Measurements from ENCODE around the gene CARNS1. TPM values are rescaled to one million over a fixed set of nuclear protein-coding genes. Genes with fewer than 3 reads are reported as not detected.
A peak's percentile ranks its signal among the peaks of the same experiment; 100 is the strongest.

Gene CARNS1
- total and polyA plus RNA-seq, 9 of the 15 experiments (the other 6 are each of a cell fraction or from before 2014, with no cell fraction given), result 0.01 to 0.18 (median 0.06) TPM; not detected in 3

- no peak for ATAC-seq
- peak overlapping the region in 1 of 2 experiments; percentile 37; a peak in 2 of 4 replicates for H3K9ac ChIP-seq (ENCODE audit: insufficient read depth in 1 of 2, low read depth in 2 of 2, low read length in 2 of 2)
- FAIRE-seq, result no peak
- no peak overlapping the region for H2AFZ ChIP-seq (ENCODE audit: low read depth, low read length)
- no peaks in the 10 kb centered on the region for H3K9me3 ChIP-seq (replicated peaks; ENCODE audit: control insufficient read depth, insufficient read depth, low read depth, low read length)
- ChIA-PET POLR2A (interaction anchor here (1.4 kb wide), 1 partner anchor 11 kb away, joined by 7 read pairs; no protein-coding TSS in a partner anchor), CTCF (ENCODE audit: low intra/inter-chr PET ratio) (no interaction called here)
- H4K20me1 ChIP-seq (replicated peaks; ENCODE audit: control insufficient read depth, insufficient read depth, low read length), result no peaks in the 10 kb centered on the region
- intact Hi-C loops (cut with micrococcal nuclease), result no loop called here
- no peak overlapping the region for H3K4me2 ChIP-seq (ENCODE audit: insufficient read depth, low read length)
- WGBS (ENCODE audit: insufficient coverage, low coverage, missing lambda C conversion rate), result 54% methylated on average over 18 of the region's 19 CpGs
- H3K79me2 ChIP-seq (ENCODE audit: control insufficient read depth, insufficient read depth, low read length), result no peaks in the 10 kb centered on the region
- in situ Hi-C loops (cut with MboI), result no loop called here
- H3K4me1 ChIP-seq (replicated peaks in 1 of 2; ENCODE audit: control insufficient read depth in 2 of 2, insufficient read depth in 2 of 2, low read length in 2 of 2), result peaks cover 3 to 40% of the 10 kb centered on the region in 2 experiments; a peak in 4 of 5 replicates
- H3K4me3 ChIP-seq, result no peak overlapping the region
- H3K36me3 ChIP-seq (ENCODE audit: control insufficient read depth, insufficient read depth, low read length), result no peaks in the 10 kb centered on the region
- no peak overlapping the region for H3K27ac ChIP-seq (ENCODE audit: extremely low read depth, low read depth, low read length)
- peak; percentile 60; the same call in 1 of the 2 replicates for TF ChIP-seq ZBTB33 (CRISPR knock-in tag; IDR thresholded peaks at IDR 0.05)
- TF ChIP-seq RBM22 (IDR thresholded peaks at IDR 0.05; ENCODE audit: low read depth, low read length, poor library complexity, severe bottlenecking), result no peak
- H3K9me1 ChIP-seq (ENCODE audit: control insufficient read depth, insufficient read depth, low read length), result no peaks in the 10 kb centered on the region
- no peaks in the 10 kb centered on the region for H3K27me3 ChIP-seq (ENCODE audit: control insufficient read depth in 2 of 2, insufficient read depth in 2 of 2, low read length in 2 of 2)
- no TSS peak for BruUV-seq (replicated peaks)
- peak in 1 of 4 experiments; percentile 5 for DNase-seq (ENCODE audit: extremely low read depth in 1 of 4, low spot score in 3 of 4)
Measured at GRCh38 chr11:67458266-67458665, 42.8 kb downstream of the CARNS1 start.

DNA sequence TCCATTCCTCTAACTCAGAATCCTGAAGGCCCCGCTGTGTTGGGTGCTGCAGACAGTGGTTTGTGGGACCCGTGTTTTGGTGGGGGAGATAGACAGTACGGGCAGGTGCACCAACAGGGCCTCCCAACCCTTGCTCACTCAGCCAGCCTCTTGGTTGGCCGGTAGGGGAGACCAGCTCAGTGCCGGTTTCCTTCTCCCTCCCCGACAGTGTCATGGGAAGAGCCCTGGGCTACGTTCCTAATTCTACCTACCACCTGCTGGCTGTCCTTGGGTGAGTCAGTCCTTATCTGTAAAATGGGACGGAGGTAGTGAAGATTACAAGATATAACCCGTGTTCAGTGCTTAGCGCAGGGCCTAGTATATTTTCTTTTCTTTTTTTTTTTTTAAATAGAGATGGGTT, 47.7 kb downstream of the CARNS1 start:
- ChIA-PET CTCF (ENCODE audit: low intra/inter-chr PET ratio) (no interaction called here), POLR2A (interaction anchor here (0.6 to 1.8 kb wide), 5 partner anchors 12 to 1232 kb away, joined by 3 to 5 read pairs (median 4); partner anchors contain the start of genes AIP and RPS6KB2)
- no peaks in the 10 kb centered on the region for H3K9me1 ChIP-seq (ENCODE audit: control insufficient read depth, insufficient read depth, low read length)
- TF ChIP-seq CGGBP1 (CRISPR knock-in tag; IDR thresholded peaks at IDR 0.05) (no peak), TSC22D4 (tag; IDR thresholded peaks at IDR 0.05) (no peak), ZNF707 (CRISPR knock-in tag; conservative IDR thresholded peaks at IDR 0.05) (no peak), RB1 (IDR thresholded peaks at IDR 0.05; ENCODE audit: low read depth) (no peak), ZEB2 (IDR thresholded peaks at IDR 0.05) (peak; percentile 73), ZBTB8A (IDR thresholded peaks at IDR 0.05; ENCODE audit: partially characterized antibody) (no peak)
- TF ChIP-seq, protein P1, sequence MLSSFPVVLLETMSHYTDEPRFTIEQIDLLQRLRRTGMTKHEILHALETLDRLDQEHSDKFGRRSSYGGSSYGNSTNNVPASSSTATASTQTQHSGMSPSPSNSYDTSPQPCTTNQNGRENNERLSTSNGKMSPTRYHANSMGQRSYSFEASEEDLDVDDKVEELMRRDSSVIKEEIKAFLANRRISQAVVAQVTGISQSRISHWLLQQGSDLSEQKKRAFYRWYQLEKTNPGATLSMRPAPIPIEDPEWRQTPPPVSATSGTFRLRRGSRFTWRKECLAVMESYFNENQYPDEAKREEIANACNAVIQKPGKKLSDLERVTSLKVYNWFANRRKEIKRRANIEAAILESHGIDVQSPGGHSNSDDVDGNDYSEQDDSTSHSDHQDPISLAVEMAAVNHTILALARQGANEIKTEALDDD (IDR thresholded peaks at IDR 0.05), result 0 out of 2 replicates have a peak, but pooled peaks have one; percentile 30
- TF ChIP-seq, protein P2, sequence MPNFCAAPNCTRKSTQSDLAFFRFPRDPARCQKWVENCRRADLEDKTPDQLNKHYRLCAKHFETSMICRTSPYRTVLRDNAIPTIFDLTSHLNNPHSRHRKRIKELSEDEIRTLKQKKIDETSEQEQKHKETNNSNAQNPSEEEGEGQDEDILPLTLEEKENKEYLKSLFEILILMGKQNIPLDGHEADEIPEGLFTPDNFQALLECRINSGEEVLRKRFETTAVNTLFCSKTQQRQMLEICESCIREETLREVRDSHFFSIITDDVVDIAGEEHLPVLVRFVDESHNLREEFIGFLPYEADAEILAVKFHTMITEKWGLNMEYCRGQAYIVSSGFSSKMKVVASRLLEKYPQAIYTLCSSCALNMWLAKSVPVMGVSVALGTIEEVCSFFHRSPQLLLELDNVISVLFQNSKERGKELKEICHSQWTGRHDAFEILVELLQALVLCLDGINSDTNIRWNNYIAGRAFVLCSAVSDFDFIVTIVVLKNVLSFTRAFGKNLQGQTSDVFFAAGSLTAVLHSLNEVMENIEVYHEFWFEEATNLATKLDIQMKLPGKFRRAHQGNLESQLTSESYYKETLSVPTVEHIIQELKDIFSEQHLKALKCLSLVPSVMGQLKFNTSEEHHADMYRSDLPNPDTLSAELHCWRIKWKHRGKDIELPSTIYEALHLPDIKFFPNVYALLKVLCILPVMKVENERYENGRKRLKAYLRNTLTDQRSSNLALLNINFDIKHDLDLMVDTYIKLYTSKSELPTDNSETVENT (CRISPR knock-in tag; IDR thresholded peaks at IDR 0.05), result no peak

More for the DNA sequence above, 47.7 kb downstream of the CARNS1 start:
- Histone ChIP-seq H3K4me3 (no peak overlapping the region), H3K4me1 (replicated peaks in 1 of 2; ENCODE audit: control insufficient read depth in 2 of 2, insufficient read depth in 2 of 2, low read length in 2 of 2) (peaks cover 18 to 45% of the 10 kb centered on the region in 2 experiments; a peak in 4 of 5 replicates), H4K20me1 (replicated peaks; ENCODE audit: control insufficient read depth, insufficient read depth, low read length) (no peaks in the 10 kb centered on the region), H3K9me3 (replicated peaks; ENCODE audit: control insufficient read depth, insufficient read depth, low read depth, low read length) (no peaks in the 10 kb centered on the region), H3K27ac (ENCODE audit: extremely low read depth, low read depth, low read length) (peak overlapping the region; percentile 86), H3K36me3 (ENCODE audit: control insufficient read depth, insufficient read depth, low read length) (no peaks in the 10 kb centered on the region), H2AFZ (ENCODE audit: low read depth, low read length) (peak overlapping the region; percentile 84), H3K4me2 (ENCODE audit: insufficient read depth, low read length) (peak overlapping the region; percentile 80), H3K27me3 (ENCODE audit: control insufficient read depth in 2 of 2, insufficient read depth in 2 of 2, low read length in 2 of 2) (no peaks in the 10 kb centered on the region), H3K9ac (ENCODE audit: insufficient read depth in 1 of 2, low read depth in 2 of 2, low read length in 2 of 2) (peak overlapping the region; percentile 78 to 82; a peak in 3 of 4 replicates), H3K79me2 (ENCODE audit: control insufficient read depth, insufficient read depth, low read length) (peaks cover 8% of the 10 kb centered on the region)
- DNase-seq (ENCODE audit: extremely low read depth in 1 of 4, low spot score in 3 of 4), result peak; percentile 49 to 73 (median 56)
- ATAC-seq, result peak; percentile 44
- WGBS (ENCODE audit: insufficient coverage, low coverage, missing lambda C conversion rate), result 12% methylated on average over 10 of the region's 10 CpGs
- intact Hi-C loops (cut with micrococcal nuclease), result no loop called here
- in situ Hi-C loops (cut with MboI), result no loop called here
- no TSS peak for BruUV-seq (replicated peaks)
- FAIRE-seq, result peak; percentile 23

All from K562 (cell line).